GM19035 (cell line): Measurements from ENCODE around the gene XYLB.
"Not testable (repeated sequence)": the region's sequence is repeated elsewhere in the genome, so short reads cannot be mapped to it uniquely, and the experiment has no call there.

Experiments
- ATAC-seq: cut with Tn5 transposase; IDR thresholded peaks from one replicate; pipeline ENCODE4 v1.9.1; 2021; ENCODE audit not compliant: unreplicated experiment

The XYLB gene

DNA sequence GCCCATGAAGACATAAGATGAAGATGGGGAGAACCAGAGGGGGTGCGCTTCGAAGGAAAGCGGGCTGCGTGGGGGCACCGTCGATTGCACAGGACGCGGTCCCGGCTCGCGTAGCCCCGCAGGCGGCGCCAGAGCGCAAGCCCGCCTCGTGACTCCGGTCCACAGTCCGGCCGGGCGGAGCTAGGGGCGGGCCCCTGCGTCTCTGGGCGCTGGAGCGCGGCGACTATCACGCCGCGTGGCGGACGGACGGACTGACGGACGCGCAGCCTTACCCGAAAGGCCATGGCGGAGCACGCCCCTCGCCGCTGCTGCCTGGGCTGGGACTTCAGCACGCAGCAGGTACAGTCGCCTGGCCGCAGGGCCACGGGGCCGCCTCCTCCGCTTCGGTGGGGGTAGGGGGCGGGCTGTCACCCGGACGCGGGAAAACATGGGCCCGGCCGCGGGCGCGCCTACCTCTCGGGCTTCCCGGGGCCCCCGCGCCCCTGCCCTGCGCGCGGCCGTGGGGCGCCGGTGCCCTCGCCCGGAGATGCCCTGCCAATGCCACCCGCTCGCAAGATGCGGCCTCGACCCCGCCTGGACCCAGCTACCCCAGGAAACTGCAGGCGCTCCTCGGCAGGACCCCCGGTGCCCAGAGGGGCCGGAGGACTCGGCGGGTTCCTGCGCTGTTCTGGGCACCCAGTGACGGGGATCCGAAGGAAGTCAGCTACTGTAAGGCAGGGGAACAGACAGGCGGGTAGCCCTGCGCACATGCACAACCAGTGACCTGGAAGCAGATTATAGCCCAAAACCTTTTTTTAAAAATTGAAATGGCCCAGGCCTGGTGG lies at the start of gene XYLB:
Gene XYLB (plus strand): TSS at position 199 of the 824 bp plus-strand sequence. CDS start 84 bp downstream, at position 283.
- ATAC-seq: peak; percentile 98

GRCh38 chr3:38297053-38297452 lies 49.5 kb upstream of the XYLB start:
- not testable (repeated sequence) for ATAC-seq

- ATAC-seq: no peak
Measured at GRCh38 chr3:38297537-38297936, 49.0 kb upstream of the XYLB start.

- no peak for ATAC-seq
Measured at GRCh38 chr3:38297947-38298711, 48.5 kb upstream of the XYLB start.

DNA sequence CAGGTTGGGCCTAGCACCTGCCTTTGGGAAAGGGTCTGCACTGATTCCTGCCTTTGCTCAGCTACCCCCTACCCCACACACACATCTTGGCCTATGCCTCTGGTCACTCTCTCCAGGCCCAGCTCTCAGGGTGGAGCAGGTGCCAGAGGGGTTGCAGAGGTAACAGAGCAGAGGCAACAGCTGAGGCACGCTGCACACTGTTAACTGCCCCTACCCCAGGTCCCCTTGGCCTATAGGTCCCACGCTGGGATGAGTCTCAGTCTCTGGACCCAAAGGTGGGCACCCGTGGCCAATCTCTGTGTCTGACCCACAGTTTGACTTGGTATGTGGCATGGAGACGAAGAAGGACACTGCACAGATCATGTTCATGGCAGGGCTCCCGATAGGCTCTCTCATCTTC lies 39.6 kb upstream of the XYLB start:
- ATAC-seq: no peak

DNA sequence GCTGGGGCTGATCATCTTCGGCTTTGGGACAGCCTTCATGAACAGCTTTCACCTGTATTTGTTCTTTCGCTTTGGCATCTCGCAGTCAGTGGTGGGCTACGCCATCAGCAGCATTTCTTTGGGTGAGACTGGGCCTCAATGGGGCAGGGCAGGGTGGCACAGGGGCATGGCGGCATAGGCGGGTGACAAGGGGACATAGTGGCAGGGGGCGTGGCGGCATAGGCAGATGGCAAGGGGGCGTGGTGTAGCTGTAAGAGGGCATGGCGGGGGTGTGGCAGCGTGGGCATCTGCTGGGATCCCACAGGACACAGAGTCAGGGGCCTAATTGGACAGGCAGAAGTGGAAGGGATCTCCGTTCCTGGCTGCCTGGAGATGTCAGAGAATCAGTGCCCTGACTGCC lies 39.0 kb upstream of the XYLB start:
- no peak for ATAC-seq

GRCh38 chr3:38308456-38308855 lies 38.1 kb upstream of the XYLB start:
- ATAC-seq: no peak

- ATAC-seq: no peak
Measured at GRCh38 chr3:38311476-38311875, 35.1 kb upstream of the XYLB start.

DNA sequence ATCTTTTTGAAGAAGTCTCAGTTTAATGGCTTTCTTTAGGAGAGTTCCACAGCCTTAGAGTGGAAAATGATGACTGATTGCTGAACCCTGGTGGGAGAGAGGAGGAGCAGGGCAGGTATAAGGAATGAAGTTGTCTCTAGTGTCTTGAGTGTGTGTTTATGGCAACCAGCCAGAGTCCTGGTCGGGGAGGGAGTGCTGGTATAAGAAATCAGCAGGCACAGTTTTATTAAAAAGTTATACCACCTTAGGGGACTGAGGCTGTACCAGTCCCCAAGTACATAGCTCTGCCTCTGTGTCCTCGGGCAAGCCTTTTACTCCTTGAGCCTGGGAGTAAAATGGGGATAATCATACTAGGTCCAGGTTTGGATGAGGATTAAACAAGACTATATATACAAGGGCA lies 34.6 kb upstream of the XYLB start:
- ATAC-seq: no peak

DNA sequence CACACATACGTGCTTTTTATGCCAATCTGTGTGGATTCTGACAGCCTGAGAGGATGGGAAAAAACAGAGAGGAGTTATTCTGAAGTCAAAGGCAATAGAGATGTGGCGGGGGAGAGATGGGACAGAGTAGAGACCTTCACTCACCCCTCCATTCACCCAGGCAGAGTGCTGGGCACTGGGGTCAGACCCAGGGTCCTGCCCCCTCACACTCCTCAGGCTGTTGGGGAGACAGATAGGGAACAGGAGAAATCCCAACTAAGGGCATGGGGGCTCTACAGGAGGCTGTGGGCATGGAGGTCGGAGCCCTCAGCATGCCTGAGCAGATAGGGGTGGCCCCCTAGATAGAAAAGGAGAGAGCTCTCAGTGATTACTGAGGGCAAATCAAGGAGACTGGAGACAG lies 34.2 kb upstream of the XYLB start:
- ATAC-seq: no peak

DNA sequence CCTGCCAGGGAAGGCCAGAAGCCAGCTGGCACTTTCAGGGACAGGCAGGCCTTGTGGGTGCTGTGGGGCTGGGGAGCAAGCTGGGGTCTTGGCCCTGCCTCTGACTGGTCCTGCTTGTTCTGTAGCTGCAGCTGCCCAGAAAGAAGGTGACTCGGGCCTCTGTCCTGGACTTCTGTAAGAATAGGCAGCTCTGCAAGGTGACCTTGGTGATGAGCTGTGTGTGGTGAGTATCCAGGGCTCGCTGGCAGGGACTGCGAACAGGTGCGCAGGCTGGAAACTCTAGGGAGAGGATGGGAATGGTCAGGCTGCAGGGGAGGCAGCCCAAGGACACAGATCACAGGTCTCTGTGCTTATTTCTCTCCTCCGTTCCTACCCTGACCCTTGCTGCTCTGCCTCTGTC lies 33.3 kb upstream of the XYLB start:
- ATAC-seq: no peak

DNA sequence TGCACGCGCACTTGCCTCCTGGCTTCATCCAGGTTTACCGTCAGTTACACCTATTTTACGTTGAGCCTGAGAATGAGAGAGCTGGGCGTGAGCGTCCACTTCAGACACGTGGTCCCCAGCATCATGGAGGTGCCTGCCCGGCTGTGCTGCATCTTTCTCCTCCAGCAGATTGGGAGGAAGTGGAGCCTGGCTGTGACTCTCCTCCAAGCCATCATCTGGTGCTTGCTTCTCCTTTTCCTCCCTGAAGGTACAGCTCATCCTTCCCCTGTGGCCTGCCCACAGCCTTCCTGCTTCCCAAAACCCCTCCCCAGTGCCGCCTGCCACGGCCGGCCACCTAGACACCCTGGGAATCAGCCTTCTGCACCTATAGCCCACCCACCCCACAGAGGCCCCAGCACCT lies 32.9 kb upstream of the XYLB start:
- ATAC-seq: no peak

DNA sequence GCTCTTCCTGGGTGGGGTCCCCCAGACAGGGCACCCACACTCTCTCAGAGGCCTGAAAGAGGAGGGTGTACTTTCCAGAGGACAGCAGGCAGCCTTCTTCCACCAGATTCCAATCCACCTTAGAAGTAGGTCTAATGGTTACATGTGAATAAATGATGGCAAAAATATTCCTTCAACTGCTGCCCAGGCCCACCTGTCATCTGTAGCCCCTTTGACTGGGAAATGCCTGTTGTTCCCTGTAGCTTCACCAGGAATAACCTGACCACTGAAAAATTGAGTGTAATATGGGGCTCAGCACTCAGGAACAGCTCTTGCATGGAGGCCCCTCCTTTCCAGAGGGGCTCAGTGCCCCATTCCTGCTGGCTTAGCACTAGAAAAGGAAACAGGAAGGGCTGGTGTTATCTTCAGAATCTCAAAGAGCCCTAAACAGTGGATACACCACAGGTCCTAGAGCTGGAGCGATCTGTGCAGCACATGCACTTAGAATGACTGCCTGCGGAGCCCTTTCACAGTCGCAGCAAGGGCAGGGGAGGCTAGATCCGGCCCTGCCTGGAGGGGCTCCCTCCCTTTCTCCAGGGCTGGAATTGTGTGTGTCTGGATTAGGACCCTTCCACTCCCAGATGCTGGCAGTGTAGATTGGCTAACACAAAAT lies 32.3 kb upstream of the XYLB start:
- no peak for ATAC-seq

DNA sequence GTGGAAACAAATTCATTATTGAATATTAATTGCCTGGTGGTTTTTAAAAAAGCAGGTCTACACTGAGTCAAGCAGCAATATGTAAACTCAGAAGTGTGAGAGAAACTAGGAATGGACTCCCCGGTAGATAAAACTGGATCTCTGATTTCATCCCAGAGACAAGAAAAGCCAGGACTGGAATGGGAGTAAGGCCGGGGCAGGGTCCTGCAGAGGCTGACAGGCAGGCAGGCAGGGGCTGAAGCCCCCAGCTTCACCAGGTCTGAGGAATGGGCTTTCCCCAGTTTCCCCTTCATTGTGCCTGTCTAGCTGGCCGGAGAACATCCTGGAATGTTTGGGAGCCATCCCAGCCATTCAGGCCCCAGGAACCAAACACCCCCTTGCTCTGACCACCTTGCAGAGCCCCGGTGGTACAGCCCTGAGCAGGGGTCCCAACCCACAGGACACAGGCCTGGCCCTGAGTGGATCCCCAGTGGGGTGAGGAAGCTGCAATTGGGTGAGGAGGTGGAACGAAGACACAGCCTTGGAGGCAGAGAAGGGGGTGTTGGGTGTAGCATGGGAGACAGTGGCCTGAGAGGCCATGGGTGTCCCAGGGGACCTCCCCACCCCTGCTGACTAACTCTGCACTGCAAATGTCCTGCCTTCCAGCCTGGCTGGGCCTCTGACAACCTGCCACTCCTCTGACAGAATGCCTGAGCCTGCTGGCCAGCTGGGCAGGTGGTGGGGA lies 31.7 kb upstream of the XYLB start:
- no peak for ATAC-seq

GRCh38 chr3:38315488-38316230 lies 30.9 kb upstream of the XYLB start:
- ATAC-seq: no peak

- no peak for ATAC-seq
Measured at GRCh38 chr3:38316356-38317191, 30.0 kb upstream of the XYLB start.

DNA sequence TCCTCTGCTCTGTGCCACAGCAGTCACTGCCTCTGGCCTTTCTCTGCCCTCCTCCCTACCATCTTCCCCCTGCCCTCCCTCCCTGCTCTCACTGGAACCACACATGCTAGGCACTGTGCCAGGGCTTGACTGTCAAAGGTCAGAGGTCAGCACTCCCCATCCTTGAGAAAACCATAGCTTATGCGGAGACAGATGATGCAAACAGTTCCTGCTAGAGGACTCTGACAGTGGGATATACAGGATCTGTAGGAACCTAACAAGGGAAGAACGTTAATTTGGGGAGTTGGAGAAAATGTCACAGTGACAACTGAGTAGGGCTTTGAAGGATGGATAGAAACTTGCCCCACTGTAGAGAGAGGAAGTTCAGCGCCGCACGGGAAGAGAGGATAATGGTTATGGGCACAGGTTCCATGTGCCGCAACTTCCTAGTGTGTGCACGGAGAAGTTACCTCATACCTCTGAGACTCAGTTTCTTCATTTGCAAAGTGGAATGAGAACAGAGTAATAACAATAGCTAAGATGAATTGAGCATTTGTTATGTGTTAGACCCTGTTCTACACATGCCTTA lies 29.3 kb upstream of the XYLB start:
- no peak for ATAC-seq

GRCh38 chr3:38318766-38319671 lies 27.6 kb upstream of the XYLB start:
- ATAC-seq: no peak
